HepG2 (cell line): ENCODE results near the gene NLE1. TPM values are rescaled to one million over a fixed set of nuclear protein-coding genes. Genes with fewer than 3 reads are reported as not detected.

Experiments used
- AHR ChIP-seq: IDR thresholded peaks from 2 replicates; pipeline ENCODE4 v1.6.1; 2018; ENCODE audit warnings: missing genetic modification reagents, missing compliant biosample characterization
- FOXA1 ChIP-seq, 2 experiments: fragments of 450-650 bp in 1 of 2; sonication (generic) in 1 of 2; formaldehyde crosslinking in 1 of 2; IDR thresholded peaks; 2 replicates each; pipeline versions ENCODE4 v1.4.0 to v1.6.1; 2016 to 2020; ENCODE audit warnings: missing genetic modification reagents in 1 of 2
- HDAC1 ChIP-seq: sonication (generic); formaldehyde crosslinking; IDR thresholded peaks from 2 replicates; pipeline ENCODE4 v1.5.1; 2020; ENCODE audit warnings: mild to moderate bottlenecking, missing genetic modification reagents
- KMT2B ChIP-seq: IDR thresholded peaks from 2 replicates; pipeline ENCODE4 v1.6.1; 2016; ENCODE audit warnings: missing genetic modification reagents, missing compliant biosample characterization
- NPAS2 ChIP-seq: sonication (generic); formaldehyde crosslinking; IDR thresholded peaks from 2 replicates; pipeline ENCODE4 v1.8.0; 2022; ENCODE audit warnings: mild to moderate bottlenecking, missing genetic modification reagents, borderline replicate concordance
- RAD21 ChIP-seq: fragments of 450-650 bp; formaldehyde crosslinking; IDR thresholded peaks from 2 replicates; pipeline ENCODE4 v1.5.0; 2020; ENCODE audit warnings: mild to moderate bottlenecking
- RFXAP ChIP-seq: sonication (generic); formaldehyde crosslinking; IDR thresholded peaks from 2 replicates; pipeline ENCODE4 v1.4.0; 2020; ENCODE audit warnings: missing genetic modification reagents, borderline replicate concordance
- SMAD3 ChIP-seq: sonication (generic); formaldehyde crosslinking; IDR thresholded peaks from 2 replicates; pipeline ENCODE4 v1.4.0; 2020; ENCODE audit warnings: missing genetic modification reagents
- SP140L ChIP-seq: sonication (generic); formaldehyde crosslinking; IDR thresholded peaks from 2 replicates; pipeline ENCODE4 v1.4.0; 2020; ENCODE audit warnings: missing genetic modification reagents, borderline replicate concordance
- SSRP1 ChIP-seq: IDR thresholded peaks from 2 replicates; pipeline ENCODE4 v1.6.1; 2016; ENCODE audit warnings: control low read depth
- THAP7 ChIP-seq: sonication (generic); formaldehyde crosslinking; IDR thresholded peaks from 2 replicates; pipeline ENCODE4 v1.8.1; 2023; ENCODE audit warnings: mild to moderate bottlenecking, missing genetic modification reagents
- ZBTB4 ChIP-seq: sonication (generic); formaldehyde crosslinking; IDR thresholded peaks from 2 replicates; pipeline ENCODE4 v1.4.0; 2020; ENCODE audit warnings: missing genetic modification reagents, mild to moderate bottlenecking, borderline replicate concordance
- ZBTB7B ChIP-seq: sonication (generic); formaldehyde crosslinking; IDR thresholded peaks from 2 replicates; pipeline ENCODE4 v1.4.0; 2020; ENCODE audit warnings: missing genetic modification reagents
- ZFP1 ChIP-seq: IDR thresholded peaks from 2 replicates; pipeline ENCODE4 v1.6.1; 2016
- ZFX ChIP-seq: sonication (generic); formaldehyde crosslinking; IDR thresholded peaks from 2 replicates; pipeline ENCODE4 v1.4.0; 2020; ENCODE audit warnings: mild to moderate bottlenecking, low read depth, missing genetic modification reagents, moderate library complexity
- ZNF136 ChIP-seq: sonication (generic); formaldehyde crosslinking; IDR thresholded peaks from 2 replicates; pipeline ENCODE4 v1.8.1; 2022; ENCODE audit warnings: low read depth, mild to moderate bottlenecking, moderate library complexity, missing genetic modification reagents
- ZNF143 ChIP-seq: sonication (generic); formaldehyde crosslinking; IDR thresholded peaks from 2 replicates; pipeline ENCODE4 v1.4.0; 2020; ENCODE audit warnings: missing genetic modification reagents
- ZNF264 ChIP-seq: sonication (generic); formaldehyde crosslinking; IDR thresholded peaks from 2 replicates; pipeline ENCODE4 v1.4.0; 2020; ENCODE audit warnings: missing genetic modification reagents
- ZNF431 ChIP-seq: sonication (generic); formaldehyde crosslinking; IDR thresholded peaks from 2 replicates; pipeline ENCODE4 v1.9.0; 2022; ENCODE audit warnings: missing genetic modification reagents, low read depth, mild to moderate bottlenecking, borderline replicate concordance
- ZNF432 ChIP-seq: sonication (generic); formaldehyde crosslinking; IDR thresholded peaks from 2 replicates; pipeline ENCODE4 v1.5.0; 2020; ENCODE audit warnings: missing genetic modification reagents, mild to moderate bottlenecking, borderline replicate concordance
- ZNF569 ChIP-seq: sonication (generic); formaldehyde crosslinking; IDR thresholded peaks from 2 replicates; pipeline ENCODE4 v1.5.0; 2020; ENCODE audit warnings: mild to moderate bottlenecking, missing genetic modification reagents, moderate library complexity, borderline replicate concordance
- ZNF713 ChIP-seq: sonication (generic); formaldehyde crosslinking; IDR thresholded peaks from 2 replicates; pipeline ENCODE4 v1.4.0; 2020; ENCODE audit warnings: mild to moderate bottlenecking, missing genetic modification reagents
- ZNF766 ChIP-seq: sonication (generic); formaldehyde crosslinking; IDR thresholded peaks from 2 replicates; pipeline ENCODE4 v1.5.0; 2020; ENCODE audit warnings: missing genetic modification reagents, borderline replicate concordance
- ZNF878 ChIP-seq: sonication (generic); formaldehyde crosslinking; IDR thresholded peaks from 2 replicates; pipeline ENCODE4 v1.8.1; 2023; ENCODE audit warnings: mild to moderate bottlenecking, missing genetic modification reagents, moderate library complexity
- ZNF879 ChIP-seq: sonication (generic); formaldehyde crosslinking; IDR thresholded peaks from 2 replicates; pipeline ENCODE4 v1.8.1; 2023; ENCODE audit warnings: missing genetic modification reagents
- ZSCAN22 ChIP-seq: sonication (generic); formaldehyde crosslinking; IDR thresholded peaks from 2 replicates; pipeline ENCODE4 v1.4.0; 2020; ENCODE audit warnings: mild to moderate bottlenecking, missing genetic modification reagents
- polyA plus RNA-seq, 8 experiments: library from polyadenylated mRNA; depleted of rRNA in 3 of 8; stranded (reverse) in 7 of 8; unstranded in 1 of 8; fragments of >200 nt; fragmentation: Illumina TruSeq in 4 of 8; extraction: Trizol in 4 of 8; gene quantifications; 2 replicates each; pipeline versions ENCODE4 v1.2.1 to v1.2.3, GENCODE V29; 2011 to 2016; ENCODE audit warnings: low read depth in 4 of 8, missing spikeins in 1 of 8, mixed read lengths in 1 of 8; ENCODE audit not compliant: insufficient read depth in 1 of 8
- total RNA-seq, 5 experiments: library from RNA; depleted of rRNA; stranded (reverse); fragments of >200 nt; fragmentation: Illumina TruSeq; extraction: Trizol; gene quantifications; 2 replicates each; pipeline ENCODE4 v1.2.3, GENCODE V29; 2016; ENCODE audit warnings: low read depth in 1 of 5
- TF ChIP-seq, protein P1 (sequence below): sonication (generic); formaldehyde crosslinking; IDR thresholded peaks from 2 replicates; pipeline ENCODE4 v1.5.1; 2020; ENCODE audit warnings: missing genetic modification reagents, mild to moderate bottlenecking, borderline replicate concordance

The NLE1 gene
- total and polyA plus RNA-seq, 2 of the 13 experiments (the other 11 are each of a cell fraction or from before 2014, with no cell fraction given) = 20.3 to 34.5 TPM

- TF ChIP-seq THAP7 (CRISPR knock-in tag) = no peak; the same call in 1 of the 2 replicates
- TF ChIP-seq SSRP1 (CRISPR knock-in tag) = no peak
- TF ChIP-seq ZNF766 (CRISPR knock-in tag) = peak; percentile 47; the same call in 1 of the 2 replicates
- peak; percentile 84; the same call in 1 of the 2 replicates for TF ChIP-seq SMAD3 (CRISPR knock-in tag)
- no peak for TF ChIP-seq ZNF569 (CRISPR knock-in tag)
- peak; percentile 89 for TF ChIP-seq KMT2B
- TF ChIP-seq FOXA1 (IDR thresholded peaks at IDR 0.05) = no peak
- peak; percentile 33 for TF ChIP-seq FOXA1 (CRISPR knock-in tag; IDR thresholded peaks at IDR 0.05)
- 0 out of 2 replicates have a peak, but pooled peaks have one; percentile 74 for TF ChIP-seq ZNF432 (CRISPR knock-in tag)
- 0 out of 2 replicates have a peak, but pooled peaks have one; percentile 75 for TF ChIP-seq ZBTB7B (CRISPR knock-in tag)
- no peak; the same call in 1 of the 2 replicates for TF ChIP-seq ZFP1 (CRISPR knock-in tag)
- no peak for TF ChIP-seq ZNF143 (CRISPR knock-in tag)
- TF ChIP-seq RFXAP (CRISPR knock-in tag) = no peak
- TF ChIP-seq NPAS2 (CRISPR knock-in tag) = no peak
- TF ChIP-seq RAD21 = peak; percentile 52; the same call in 1 of the 2 replicates
- peak; percentile 89; the same call in 1 of the 2 replicates for TF ChIP-seq AHR (CRISPR knock-in tag)
- no peak for TF ChIP-seq ZNF264 (CRISPR knock-in tag)
- peak; percentile 82 for TF ChIP-seq ZFX (CRISPR knock-in tag)
- TF ChIP-seq ZNF878 (CRISPR knock-in tag) = no peak
- 0 out of 2 replicates have a peak, but pooled peaks have one; percentile 65 for TF ChIP-seq ZSCAN22 (CRISPR knock-in tag)
- TF ChIP-seq ZNF713 (CRISPR knock-in tag) = no peak
- no peak for TF ChIP-seq SP140L (CRISPR knock-in tag)
- peak; percentile 97 for TF ChIP-seq HDAC1
- no peak for TF ChIP-seq ZBTB4 (CRISPR knock-in tag)
- no peak for TF ChIP-seq ZNF431 (CRISPR knock-in tag)
- TF ChIP-seq ZNF136 (CRISPR knock-in tag) = no peak
- TF ChIP-seq ZNF879 (CRISPR knock-in tag) = peak; percentile 59; the same call in 1 of the 2 replicates
- TF ChIP-seq, protein P1, sequence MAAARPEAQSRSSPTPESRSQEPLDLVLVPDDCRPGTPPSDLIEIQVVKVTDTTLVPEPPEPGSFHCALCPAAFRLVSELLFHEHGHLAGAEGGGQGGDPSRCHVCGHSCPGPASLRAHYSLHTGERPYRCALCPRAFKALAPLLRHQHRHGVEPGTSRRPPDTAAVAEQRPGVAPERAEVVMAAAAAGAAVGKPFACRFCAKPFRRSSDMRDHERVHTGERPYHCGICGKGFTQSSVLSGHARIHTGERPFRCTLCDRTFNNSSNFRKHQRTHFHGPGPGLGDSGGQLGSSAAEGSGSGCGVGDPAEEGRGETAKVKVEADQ (CRISPR knock-in tag) = 0 out of 2 replicates have a peak, but pooled peaks have one; percentile 51
Measured at GRCh38 chr17:35141681-35142466, at the start of gene NLE1 (continued).
